HG03064 (cell line): ENCODE measurements around the gene PAXX.

ENCODE experiments used
- ATAC-seq: cut with Tn5 transposase; IDR thresholded peaks from one replicate; pipeline ENCODE4 v1.9.1; 2021; ENCODE audit warnings: low read depth; ENCODE audit not compliant: unreplicated experiment

Gene PAXX

GRCh38 chr9:136952876-136953770, 39.1 kb upstream of the PAXX start:
- no peak for ATAC-seq

GRCh38 chr9:136953771-136954269, 38.4 kb upstream of the PAXX start:
- no peak for ATAC-seq

GRCh38 chr9:136954270-136955083, 37.7 kb upstream of the PAXX start:
- no peak for ATAC-seq

- ATAC-seq: no peak
These were observed 36.9 kb upstream of the PAXX start for GRCh38 chr9:136955202-136955942.

GRCh38 chr9:136955943-136956335, 36.3 kb upstream of the PAXX start:
- no peak for ATAC-seq

- no peak for ATAC-seq
These were observed 35.6 kb upstream of the PAXX start for GRCh38 chr9:136956604-136957003.

- no peak for ATAC-seq
These were observed 34.8 kb upstream of the PAXX start for GRCh38 chr9:136957461-136957860.

GRCh38 chr9:136957901-136958300, 34.3 kb upstream of the PAXX start:
- no peak for ATAC-seq

GRCh38 chr9:136958473-136958872, 33.7 kb upstream of the PAXX start:
- ATAC-seq: no peak

GRCh38 chr9:136958898-136959850, 33.0 kb upstream of the PAXX start:
- no peak for ATAC-seq

GRCh38 chr9:136960212-136960937, 31.8 kb upstream of the PAXX start:
- no peak for ATAC-seq

- ATAC-seq: no peak
These were observed 31.3 kb upstream of the PAXX start for GRCh38 chr9:136960938-136961275.

GRCh38 chr9:136961279-136962065, 30.8 kb upstream of the PAXX start:
- ATAC-seq: no peak

GRCh38 chr9:136962163-136962562, 30.1 kb upstream of the PAXX start:
- ATAC-seq: no peak

GRCh38 chr9:136962701-136963248, 29.4 kb upstream of the PAXX start:
- no peak for ATAC-seq

- no peak for ATAC-seq
These were observed 28.9 kb upstream of the PAXX start for GRCh38 chr9:136963341-136963740.

GRCh38 chr9:136963751-136964150, 28.5 kb upstream of the PAXX start:
- ATAC-seq: no peak

- ATAC-seq: no peak
These were observed 28.0 kb upstream of the PAXX start for GRCh38 chr9:136964171-136964689.
